Mesothelial cell of epicardium (in vitro differentiated cells): ENCODE results near the gene CES2. TPM values are rescaled to one million over a fixed set of nuclear protein-coding genes. Genes with fewer than 3 reads are reported as not detected.

Experiments used
- DNase-seq, 2 experiments: peaks; one replicate each; pipeline ENCODE4 v3.0.0; 2021; ENCODE audit warnings: low spot score in 2 of 2; ENCODE audit not compliant: unreplicated experiment in 2 of 2
- H3K27ac Mint-ChIP-seq: 2 replicates; pipeline ENCODE4 v1.8.0; 2021; ENCODE audit warnings: mixed read lengths
- H3K27me3 Mint-ChIP-seq: 2 replicates; pipeline ENCODE4 v1.8.0; 2021; ENCODE audit warnings: low read depth, mixed read lengths
- H3K36me3 Mint-ChIP-seq: 2 replicates; pipeline ENCODE4 v1.8.0; 2021; ENCODE audit warnings: mixed read lengths
- H3K4me1 Mint-ChIP-seq: 2 replicates; pipeline ENCODE4 v1.8.0; 2021; ENCODE audit warnings: mixed read lengths
- H3K4me3 Mint-ChIP-seq: 2 replicates; pipeline ENCODE4 v1.8.0; 2021; ENCODE audit warnings: mild to moderate bottlenecking, moderate library complexity, mixed read lengths
- H3K9me3 Mint-ChIP-seq: 2 replicates; pipeline ENCODE4 v1.8.0; 2021; ENCODE audit warnings: mixed read lengths
- CTCF ChIP-seq: fragments of 200-600 bp; sonication (generic); IDR thresholded peaks from one replicate; pipeline ENCODE4 v1.5.0; 2021; ENCODE audit warnings: antibody characterized with exemption; ENCODE audit not compliant: unreplicated experiment
- total RNA-seq: library from RNA; stranded (reverse); gene quantifications from 3 replicates; pipeline ENCODE4 v1.2.1, GENCODE V29; 2021

Gene CES2
- total RNA-seq, 1 donor from 2014 or later: 52.0 TPM

DNA sequence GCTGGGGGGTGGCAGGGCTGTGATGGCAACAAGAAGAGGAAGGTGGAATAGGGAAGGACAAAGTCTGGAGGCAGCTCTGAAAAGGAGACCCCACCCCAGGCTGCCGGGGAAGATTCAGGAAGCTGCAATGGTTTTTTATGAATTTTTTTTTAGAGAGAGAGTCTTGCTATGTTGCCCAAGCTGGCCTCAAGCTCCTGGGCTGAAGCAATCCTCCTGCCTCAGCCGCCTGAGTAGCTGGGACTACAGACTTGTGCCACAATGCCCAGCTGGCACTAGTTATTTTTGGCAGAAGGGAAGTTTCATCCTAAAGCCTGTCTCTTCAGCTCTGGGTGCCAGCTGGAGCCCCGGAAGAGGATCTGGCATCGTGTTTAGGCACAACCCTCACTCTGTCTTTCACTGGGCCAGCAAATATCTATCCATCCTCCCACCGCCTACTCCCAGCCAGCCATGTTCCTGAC lies 24.4 kb downstream of the CES2 start:
- H3K27me3 Mint-ChIP-seq: peaks cover 21% of the 10 kb centered on the region
- no peak for TF ChIP-seq CTCF
- no peak for DNase-seq
- H3K36me3 Mint-ChIP-seq: no peaks in the 10 kb centered on the region
- no peaks in the 10 kb centered on the region for H3K9me3 Mint-ChIP-seq
- no peak overlapping the region for H3K4me3 Mint-ChIP-seq
- no peak overlapping the region for H3K27ac Mint-ChIP-seq
- H3K4me1 Mint-ChIP-seq: peaks cover 16% of the 10 kb centered on the region

DNA sequence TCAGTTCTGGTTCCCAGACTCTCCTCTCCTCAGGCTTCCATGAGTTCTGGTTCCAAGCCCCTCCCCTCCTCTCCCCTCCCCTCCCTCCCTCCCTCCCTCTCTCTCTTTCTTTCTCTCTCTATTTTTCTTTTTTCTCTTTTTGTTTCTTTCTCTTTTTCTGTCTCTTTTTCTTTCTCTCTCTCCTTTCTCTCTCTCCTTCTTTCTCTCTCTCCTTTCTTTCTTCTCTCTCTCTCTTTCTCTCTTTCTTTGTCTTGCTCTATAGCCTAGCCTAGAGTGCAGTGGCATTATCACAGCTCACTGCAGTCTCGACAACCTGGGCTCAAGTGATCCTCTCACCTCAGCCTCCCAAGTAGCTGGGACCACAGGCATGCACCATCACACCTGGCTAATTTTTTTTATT lies 25.0 kb downstream of the CES2 start:
- TF ChIP-seq CTCF: no peak
- Mint-ChIP-seq H3K27ac (no peak overlapping the region), H3K36me3 (no peaks in the 10 kb centered on the region)

DNA sequence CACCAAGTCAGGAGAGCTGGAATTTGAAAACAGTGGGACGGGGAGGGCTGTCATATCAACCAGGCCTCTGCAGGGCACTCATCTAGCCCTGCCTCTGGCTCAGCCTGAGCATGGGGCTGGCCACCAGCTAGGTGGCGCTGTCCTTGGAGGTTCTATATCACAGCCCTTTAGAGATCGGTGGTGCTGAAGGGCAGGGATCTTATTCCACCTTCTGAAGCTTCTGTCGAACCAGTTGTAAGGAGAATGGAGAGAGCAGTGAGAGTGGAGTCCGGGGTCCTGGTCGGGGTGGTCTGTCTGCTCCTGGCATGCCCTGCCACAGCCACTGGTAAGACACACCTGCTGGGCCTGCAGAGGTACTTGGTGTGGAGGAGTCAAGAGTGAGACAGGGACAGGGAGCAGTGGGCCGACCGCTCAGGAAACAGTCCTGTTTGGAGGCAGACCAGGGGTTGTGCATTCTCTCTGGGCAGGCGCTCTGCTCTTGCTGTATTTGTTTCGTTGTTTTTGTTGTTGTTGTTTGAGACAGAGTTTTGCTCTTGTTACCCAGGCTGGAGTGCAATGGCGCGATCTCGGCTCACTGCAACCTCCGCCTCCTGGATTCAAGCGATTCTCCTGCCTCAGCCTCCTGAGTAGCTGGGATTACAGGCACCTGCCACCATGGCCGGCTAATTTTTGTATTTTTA lies 25.9 kb downstream of the CES2 start, which contains the start of gene CES3:
Gene CES3, plus strand, starts transcription at position 202 of the 680 bp plus-strand sequence. Its CDS starts 42 bp downstream, at position 244.
- DNase-seq: peak in 1 of 2 experiments; percentile 72
- Mint-ChIP-seq H3K27ac (no peak within 1 kb of the TSS), H3K9me3 (no peaks in the 10 kb centered on the region), H3K27me3 (peaks cover 29% of the 10 kb centered on the region), H3K4me3 (peak within 1 kb of the TSS; percentile 58), H3K36me3 (no peaks in the 10 kb centered on the region), H3K4me1 (peaks cover 3% of the 10 kb centered on the region)
- peak; percentile 64 for TF ChIP-seq CTCF

More for the DNA sequence above, 25.0 kb downstream of the CES2 start:
- peaks cover 24% of the 10 kb centered on the region for H3K27me3 Mint-ChIP-seq
- peaks cover 13% of the 10 kb centered on the region for H3K4me1 Mint-ChIP-seq
- H3K4me3 Mint-ChIP-seq: no peak overlapping the region
- H3K9me3 Mint-ChIP-seq: no peaks in the 10 kb centered on the region
- no peak for DNase-seq

DNA sequence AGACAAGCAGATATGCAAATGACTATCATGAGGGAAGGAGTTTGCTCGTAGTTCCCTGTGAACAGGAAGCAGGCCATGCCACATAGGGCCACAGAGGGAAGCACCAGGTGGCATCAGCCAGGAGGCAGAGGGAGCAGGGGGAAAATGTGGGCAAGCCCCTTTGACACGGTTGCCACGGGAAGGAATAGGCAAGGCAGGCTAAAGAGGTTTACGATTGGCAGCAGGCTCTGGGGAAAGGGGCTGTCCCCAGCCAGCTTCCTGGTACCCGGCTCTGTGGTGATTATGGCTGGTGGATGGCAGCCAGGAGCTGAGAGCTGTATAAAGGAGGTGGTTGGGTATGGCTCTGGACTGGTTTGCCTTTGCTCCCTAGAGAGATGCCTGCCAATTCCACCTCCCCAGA lies 26.6 kb downstream of the CES2 start:
- Mint-ChIP-seq H3K36me3 (no peaks in the 10 kb centered on the region), H3K27me3 (peaks cover 33% of the 10 kb centered on the region), H3K9me3 (no peaks in the 10 kb centered on the region), H3K4me3 (no peak overlapping the region), H3K4me1 (peaks cover 2% of the 10 kb centered on the region), H3K27ac (no peak overlapping the region)
- TF ChIP-seq CTCF: no peak
- DNase-seq: no peak

GRCh38 chr16:66964049-66964448 lies 28.7 kb downstream of the CES2 start:
- Mint-ChIP-seq H3K36me3 (no peaks in the 10 kb centered on the region), H3K4me1 (peaks cover 2% of the 10 kb centered on the region), H3K4me3 (no peak overlapping the region), H3K27me3 (peaks cover 24% of the 10 kb centered on the region), H3K9me3 (no peaks in the 10 kb centered on the region), H3K27ac (no peak overlapping the region)
- no peak for TF ChIP-seq CTCF
- DNase-seq: no peak
